ENCODE measurements around the gene BTRC.

GRCh38 chr10:101363850-101364400 is 10.0 kb downstream of the BTRC start:
- TF ChIP-seq, protein P1, sequence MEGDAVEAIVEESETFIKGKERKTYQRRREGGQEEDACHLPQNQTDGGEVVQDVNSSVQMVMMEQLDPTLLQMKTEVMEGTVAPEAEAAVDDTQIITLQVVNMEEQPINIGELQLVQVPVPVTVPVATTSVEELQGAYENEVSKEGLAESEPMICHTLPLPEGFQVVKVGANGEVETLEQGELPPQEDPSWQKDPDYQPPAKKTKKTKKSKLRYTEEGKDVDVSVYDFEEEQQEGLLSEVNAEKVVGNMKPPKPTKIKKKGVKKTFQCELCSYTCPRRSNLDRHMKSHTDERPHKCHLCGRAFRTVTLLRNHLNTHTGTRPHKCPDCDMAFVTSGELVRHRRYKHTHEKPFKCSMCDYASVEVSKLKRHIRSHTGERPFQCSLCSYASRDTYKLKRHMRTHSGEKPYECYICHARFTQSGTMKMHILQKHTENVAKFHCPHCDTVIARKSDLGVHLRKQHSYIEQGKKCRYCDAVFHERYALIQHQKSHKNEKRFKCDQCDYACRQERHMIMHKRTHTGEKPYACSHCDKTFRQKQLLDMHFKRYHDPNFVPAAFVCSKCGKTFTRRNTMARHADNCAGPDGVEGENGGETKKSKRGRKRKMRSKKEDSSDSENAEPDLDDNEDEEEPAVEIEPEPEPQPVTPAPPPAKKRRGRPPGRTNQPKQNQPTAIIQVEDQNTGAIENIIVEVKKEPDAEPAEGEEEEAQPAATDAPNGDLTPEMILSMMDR (IDR thresholded peaks at IDR 0.05): no peak
- no peak for TF ChIP-seq POLR2A (IDR thresholded peaks at IDR 0.05)
